Measurements from ENCODE around the gene AHR. TPM values are rescaled to one million over a fixed set of nuclear protein-coding genes. Genes with fewer than 3 reads are reported as not detected.

AHR gene
- total RNA-seq, 6 donors from 2014 or later: 68.8 to 236 (median 95.6) TPM

- no peaks in the 10 kb centered on the region for H3K9me3 ChIP-seq
- H3K4me1 ChIP-seq: peaks cover 4 to 26% (median 10%) of the 10 kb centered on the region in 4 donors
- H3K27ac ChIP-seq: peak overlapping the region in 1 of 4 donors; percentile 27
- TF ChIP-seq, protein P1, sequence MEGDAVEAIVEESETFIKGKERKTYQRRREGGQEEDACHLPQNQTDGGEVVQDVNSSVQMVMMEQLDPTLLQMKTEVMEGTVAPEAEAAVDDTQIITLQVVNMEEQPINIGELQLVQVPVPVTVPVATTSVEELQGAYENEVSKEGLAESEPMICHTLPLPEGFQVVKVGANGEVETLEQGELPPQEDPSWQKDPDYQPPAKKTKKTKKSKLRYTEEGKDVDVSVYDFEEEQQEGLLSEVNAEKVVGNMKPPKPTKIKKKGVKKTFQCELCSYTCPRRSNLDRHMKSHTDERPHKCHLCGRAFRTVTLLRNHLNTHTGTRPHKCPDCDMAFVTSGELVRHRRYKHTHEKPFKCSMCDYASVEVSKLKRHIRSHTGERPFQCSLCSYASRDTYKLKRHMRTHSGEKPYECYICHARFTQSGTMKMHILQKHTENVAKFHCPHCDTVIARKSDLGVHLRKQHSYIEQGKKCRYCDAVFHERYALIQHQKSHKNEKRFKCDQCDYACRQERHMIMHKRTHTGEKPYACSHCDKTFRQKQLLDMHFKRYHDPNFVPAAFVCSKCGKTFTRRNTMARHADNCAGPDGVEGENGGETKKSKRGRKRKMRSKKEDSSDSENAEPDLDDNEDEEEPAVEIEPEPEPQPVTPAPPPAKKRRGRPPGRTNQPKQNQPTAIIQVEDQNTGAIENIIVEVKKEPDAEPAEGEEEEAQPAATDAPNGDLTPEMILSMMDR (IDR thresholded peaks at IDR 0.05): no peak
- TF ChIP-seq EP300 (IDR thresholded peaks at IDR 0.05) (no peak), POLR2AphosphoS5 (IDR thresholded peaks at IDR 0.05) (no peak), POLR2A (IDR thresholded peaks at IDR 0.05) (no peak)
- H3K4me3 ChIP-seq: no peak overlapping the region
- no peaks in the 10 kb centered on the region for H3K27me3 ChIP-seq
- 78 to 79% methylated on average over 4 of the region's 4 CpGs for WGBS, 2 donors
- peaks cover 11 to 93% (median 40%) of the 10 kb centered on the region in 4 donors for H3K36me3 ChIP-seq
- no peak for ATAC-seq (ENCODE audit: low FRiP score in 2 of 2)
- no peak for DNase-seq
Measured at GRCh38 chr7:17336168-17336567, 37.7 kb downstream of the AHR start.

- no peak for TF ChIP-seq POLR2AphosphoS5 (IDR thresholded peaks at IDR 0.05)
- no peak for TF ChIP-seq POLR2A (IDR thresholded peaks at IDR 0.05)
- TF ChIP-seq, protein P1 (IDR thresholded peaks at IDR 0.05): no peak
- no peak for TF ChIP-seq EP300 (IDR thresholded peaks at IDR 0.05)
- H3K4me1 ChIP-seq: peaks cover 4 to 39% (median 19%) of the 10 kb centered on the region in 4 donors
- 54 to 61% methylated on average over 2 of the region's 2 CpGs for WGBS, 2 donors
- H3K27me3 ChIP-seq: no peaks in the 10 kb centered on the region
- ATAC-seq (ENCODE audit: low FRiP score in 2 of 2) (peak in 1 of 2 donors; percentile 72), DNase-seq (no peak)
- no peak overlapping the region for H3K4me3 ChIP-seq
- no peaks in the 10 kb centered on the region for H3K9me3 ChIP-seq
- peaks cover 4 to 84% (median 30%) of the 10 kb centered on the region in 4 donors for H3K36me3 ChIP-seq
- H3K27ac ChIP-seq: peak overlapping the region in 2 of 4 donors; percentile 35 to 42
Measured at GRCh38 chr7:17339139-17339538, 40.7 kb downstream of the AHR start.

DNA sequence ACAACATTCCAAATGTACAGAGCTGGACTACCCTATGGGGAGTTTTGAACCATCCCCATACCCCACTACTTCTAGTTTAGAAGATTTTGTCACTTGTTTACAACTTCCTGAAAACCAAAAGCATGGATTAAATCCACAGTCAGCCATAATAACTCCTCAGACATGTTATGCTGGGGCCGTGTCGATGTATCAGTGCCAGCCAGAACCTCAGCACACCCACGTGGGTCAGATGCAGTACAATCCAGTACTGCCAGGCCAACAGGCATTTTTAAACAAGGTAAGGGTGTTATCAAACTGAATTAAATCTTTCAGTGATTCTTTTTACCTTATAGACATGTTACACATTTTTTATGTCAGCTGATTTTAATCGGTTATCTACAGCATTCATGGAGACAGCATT, 41.5 kb downstream of the AHR start:
- 61 to 80% methylated on average over 4 of the region's 4 CpGs for WGBS, 2 donors
- peaks cover 4 to 39% (median 19%) of the 10 kb centered on the region in 4 donors for H3K4me1 ChIP-seq
- H3K9me3 ChIP-seq: no peaks in the 10 kb centered on the region
- DNase-seq (no peak), ATAC-seq (ENCODE audit: low FRiP score in 2 of 2) (peak in 1 of 2 donors; percentile 10)
- no peak overlapping the region for H3K4me3 ChIP-seq
- no peaks in the 10 kb centered on the region for H3K27me3 ChIP-seq
- H3K36me3 ChIP-seq: peaks cover 4 to 84% (median 28%) of the 10 kb centered on the region in 4 donors
- TF ChIP-seq POLR2AphosphoS5 (IDR thresholded peaks at IDR 0.05) (no peak), EP300 (IDR thresholded peaks at IDR 0.05) (no peak)
- peak overlapping the region in 2 of 4 donors; percentile 35 to 42 for H3K27ac ChIP-seq

GRCh38 chr7:17340655-17341054, 42.2 kb downstream of the AHR start:
- H3K36me3 ChIP-seq: peaks cover 4 to 79% (median 26%) of the 10 kb centered on the region in 4 donors
- no peak overlapping the region for H3K27ac ChIP-seq
- H3K4me1 ChIP-seq: peaks cover 4 to 39% (median 19%) of the 10 kb centered on the region in 4 donors
- no peak overlapping the region for H3K4me3 ChIP-seq
- ATAC-seq (ENCODE audit: low FRiP score in 2 of 2) (no peak), DNase-seq (no peak)
- 51 to 52% methylated on average over 1 of the region's 1 CpG for WGBS, 2 donors
- no peaks in the 10 kb centered on the region for H3K27me3 ChIP-seq
- TF ChIP-seq EP300 (IDR thresholded peaks at IDR 0.05) (no peak), POLR2AphosphoS5 (IDR thresholded peaks at IDR 0.05) (no peak), POLR2A (IDR thresholded peaks at IDR 0.05) (no peak)
- TF ChIP-seq, protein P1 (IDR thresholded peaks at IDR 0.05): no peak
- no peaks in the 10 kb centered on the region for H3K9me3 ChIP-seq

GRCh38 chr7:17342756-17343155, 44.3 kb downstream of the AHR start:
- Histone ChIP-seq H3K4me1 (peaks cover 4 to 36% (median 19%) of the 10 kb centered on the region in 4 donors), H3K9me3 (no peaks in the 10 kb centered on the region), H3K36me3 (peaks cover 4 to 70% (median 23%) of the 10 kb centered on the region in 4 donors), H3K27ac (peak overlapping the region in 2 of 4 donors; percentile 42 to 51), H3K4me3 (no peak overlapping the region), H3K27me3 (no peaks in the 10 kb centered on the region)
- DNase-seq (no peak), ATAC-seq (ENCODE audit: low FRiP score in 2 of 2) (no peak)
- TF ChIP-seq, protein P1 (IDR thresholded peaks at IDR 0.05): no peak
- TF ChIP-seq POLR2A (IDR thresholded peaks at IDR 0.05) (no peak), EP300 (IDR thresholded peaks at IDR 0.05) (no peak), POLR2AphosphoS5 (IDR thresholded peaks at IDR 0.05) (no peak)
- WGBS, 2 donors: 33 to 67% methylated on average over 2 of the region's 2 CpGs

All from upper lobe of left lung (tissue), 6 donors.